ENCODE data around the gene CAST. TPM values are rescaled to one million over a fixed set of nuclear protein-coding genes. Genes with fewer than 3 reads are reported as not detected.

Gene CAST
- total and polyA plus RNA-seq, 2 donors (not counting 3 experiments of a cell fraction or from before 2014, with no cell fraction given), result 33.7 to 194 TPM

GRCh38 chr5:96636594-96636993, 25.6 kb upstream of the CAST start:
- ChIA-PET CTCF (interaction anchor here (1.2 to 1.6 kb wide), 3 partner anchors 22 to 51 kb away, joined by 3 to 4 read pairs (median 3); no protein-coding TSS in a partner anchor), POLR2A (no interaction called here)

More at GRCh38 chr5:96636594-96636993, 25.6 kb upstream of the CAST start:
- Histone ChIP-seq H3K9me1 (replicated peaks; ENCODE audit: control insufficient read depth, extremely low read depth, insufficient read depth, low read length) (no peaks in the 10 kb centered on the region), H3K9me3 (replicated peaks; ENCODE audit: control insufficient read depth, insufficient read depth, low read length) (no peaks in the 10 kb centered on the region), H3K4me1 (ENCODE audit: control insufficient read depth, extremely low read depth, insufficient read depth, low read length) (no peaks in the 10 kb centered on the region), H3K36me3 (ENCODE audit: control insufficient read depth in 2 of 2, extremely low read depth in 1 of 2, insufficient read depth in 2 of 2, low read length in 2 of 2) (no peaks in the 10 kb centered on the region), H3K27me3 (ENCODE audit: control insufficient read depth in 2 of 2, insufficient read depth in 2 of 2, low read length in 2 of 2) (no peaks in the 10 kb centered on the region), H3K79me2 (ENCODE audit: control insufficient read depth, insufficient read depth, low read length) (no peaks in the 10 kb centered on the region), H3K4me2 (ENCODE audit: insufficient read depth, low read length) (no peak overlapping the region), H2AFZ (ENCODE audit: low read depth, low read length) (no peak overlapping the region), H3K4me3 (replicated peaks in 1 of 3; ENCODE audit: insufficient read depth in 1 of 3, low read depth in 1 of 3, low read length in 3 of 3) (no peak overlapping the region), H3K27ac (ENCODE audit: insufficient read depth, low read depth, low read length) (no peak overlapping the region), H4K20me1 (replicated peaks; ENCODE audit: control insufficient read depth, extremely low read depth, insufficient read depth, low read length) (no peaks in the 10 kb centered on the region), H3K9ac (replicated peaks; ENCODE audit: extremely low read depth, insufficient read depth, low read length) (no peak overlapping the region)
- DNase-seq (ENCODE audit: low read depth, low spot score), result no peak
- intact Hi-C loops (cut with micrococcal nuclease) (no loop called here), dilution Hi-C loops (cut with MboI; ENCODE audit: extremely low pct_ligation_motif_present, low sequenced_read_pairs) (no loop called here)
- BruUV-seq (replicated peaks), result no TSS peak
- no peak for TF ChIP-seq EZH2 (IDR thresholded peaks at IDR 0.05; ENCODE audit: borderline replicate concordance, low read depth, low read length, severe bottlenecking)
- TF ChIP-seq CTCF (IDR thresholded peaks at IDR 0.05; ENCODE audit: extremely low read depth in 1 of 2, insufficient read depth in 1 of 2, low read depth in 1 of 2, low read length in 2 of 2), result no peak
- TF ChIP-seq MYC (IDR thresholded peaks at IDR 0.05; ENCODE audit: low read depth, low read length), result no peak
- no peak for TF ChIP-seq POLR2A (IDR thresholded peaks at IDR 0.05; ENCODE audit: low read depth, low read length)
- TF ChIP-seq POLR2AphosphoS5 (IDR thresholded peaks at IDR 0.05; ENCODE audit: insufficient read depth, low read depth, low read length), result no peak
- TF ChIP-seq GATA2 (IDR thresholded peaks at IDR 0.05; ENCODE audit: insufficient read depth, insufficient read length, low read depth, low read length), result no peak
- no peak for TF ChIP-seq FOS (IDR thresholded peaks at IDR 0.05; ENCODE audit: borderline replicate concordance, insufficient read depth, low read length)
- FAIRE-seq, result no peak

All from endothelial cell of umbilical vein (primary cell).